ENCODE measurements around the gene DPP6. TPM values are rescaled to one million over a fixed set of nuclear protein-coding genes. Genes with fewer than 3 reads are reported as not detected.

Gene DPP6
- total RNA-seq, 1 donor from 2014 or later = not detected

DNA sequence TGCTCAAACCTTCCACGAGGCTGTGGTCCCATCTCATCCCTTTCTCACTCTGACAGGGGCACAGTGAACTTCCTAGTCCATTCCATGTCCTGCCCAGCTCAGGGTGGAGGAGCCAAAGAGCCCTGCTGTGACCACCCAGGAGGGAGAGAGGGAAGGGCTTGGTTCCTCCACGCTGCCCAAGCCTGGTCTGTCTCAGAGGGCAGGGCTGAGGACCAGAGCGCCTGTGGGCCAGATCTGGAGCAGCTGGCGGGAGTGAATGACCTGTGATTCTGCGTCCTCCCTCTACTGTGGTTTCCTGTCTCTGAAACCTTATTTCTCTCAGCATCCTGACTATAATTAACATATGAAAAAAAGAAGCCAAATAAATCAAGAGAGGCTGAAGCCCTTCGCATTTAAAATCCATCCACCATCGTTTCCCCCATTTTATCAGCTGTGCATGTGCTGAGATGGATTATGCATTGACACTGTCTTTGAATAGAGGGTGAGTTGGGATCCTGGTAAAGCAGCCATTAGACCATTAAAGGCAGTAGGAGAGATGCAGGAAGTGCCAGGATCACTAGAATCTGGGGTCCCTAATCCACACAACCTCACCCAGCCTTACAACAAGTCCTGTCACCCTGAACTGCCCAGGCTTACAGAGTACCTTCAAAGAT is 165.6 kb downstream of the DPP6 start:
- no peak for DNase-seq (ENCODE audit: extremely low read depth, low read depth, low spot score)

GRCh38 chr7:154231732-154232131 is 179.5 kb downstream of the DPP6 start:
- DNase-seq (ENCODE audit: extremely low read depth, low read depth, low spot score) = no peak

- DNase-seq (ENCODE audit: extremely low read depth, low read depth, low spot score) = no peak
These were observed 180.5 kb downstream of the DPP6 start for GRCh38 chr7:154232700-154233099.

DNA sequence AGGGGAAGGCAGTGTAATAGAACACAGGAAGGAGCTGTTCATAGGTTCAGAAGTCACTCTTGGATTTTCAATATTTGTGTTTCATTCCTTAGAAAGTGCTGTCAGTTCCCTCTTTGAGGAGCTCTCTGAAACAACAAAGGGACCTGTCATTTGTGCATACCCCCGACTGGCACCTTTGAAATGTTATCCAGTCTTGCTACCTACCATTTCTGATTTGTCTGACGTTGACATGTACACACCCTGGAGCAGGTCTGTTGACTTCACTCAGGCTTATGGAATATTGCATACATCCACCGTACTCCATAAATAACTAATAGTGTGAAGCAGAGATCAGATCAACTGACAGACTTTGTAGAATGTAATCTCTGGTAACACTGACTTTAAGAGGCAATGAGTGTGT is 189.8 kb downstream of the DPP6 start:
- DNase-seq (ENCODE audit: extremely low read depth, low read depth, low spot score) = no peak

DNA sequence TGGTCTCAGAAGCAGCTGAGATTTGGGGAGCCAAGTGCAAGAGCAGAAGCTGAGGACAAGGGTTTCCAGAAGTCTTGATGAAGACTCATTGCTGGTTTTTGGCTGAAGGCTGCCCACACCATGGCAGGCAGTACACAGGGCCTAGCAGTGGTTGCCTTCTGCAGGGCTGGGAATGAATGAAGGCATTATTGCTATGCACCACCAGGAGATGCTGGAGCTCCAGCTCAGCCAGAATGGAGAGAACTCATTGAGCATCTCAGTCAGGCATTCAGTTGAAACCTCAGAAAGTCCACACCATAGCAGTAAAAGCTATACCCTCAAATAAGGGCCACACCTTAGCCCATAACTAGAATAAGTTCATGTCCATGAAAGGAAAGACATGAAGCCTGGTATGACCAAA is 190.5 kb downstream of the DPP6 start:
- DNase-seq (ENCODE audit: extremely low read depth, low read depth, low spot score) = no peak

- no peak for DNase-seq (ENCODE audit: extremely low read depth, low read depth, low spot score)
These were observed 199.8 kb downstream of the DPP6 start for GRCh38 chr7:154252046-154252445.

GRCh38 chr7:154253810-154254209 is 201.6 kb downstream of the DPP6 start:
- no peak for DNase-seq (ENCODE audit: extremely low read depth, low read depth, low spot score)

GRCh38 chr7:154255324-154255723 is 203.1 kb downstream of the DPP6 start:
- DNase-seq (ENCODE audit: extremely low read depth, low read depth, low spot score) = no peak

DNA sequence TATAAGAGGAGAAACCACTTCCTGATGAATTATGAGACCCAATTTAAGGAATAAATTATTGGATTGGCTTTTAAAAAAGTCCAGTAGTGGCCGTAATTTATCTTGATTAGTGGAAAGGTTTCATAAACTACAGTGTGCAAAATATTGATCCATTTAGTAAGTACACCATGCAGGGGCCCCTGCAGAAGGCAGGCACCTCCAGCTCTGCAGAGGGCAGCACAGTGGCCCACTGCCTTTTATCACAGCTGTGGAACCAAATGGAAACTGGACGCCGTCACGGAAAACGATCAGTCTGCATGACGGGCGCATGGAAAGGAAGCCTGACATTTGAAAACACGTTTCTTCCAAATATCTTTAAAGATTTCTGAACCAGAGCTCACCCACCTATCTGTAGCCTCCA is 204.0 kb downstream of the DPP6 start:
- no peak for DNase-seq (ENCODE audit: extremely low read depth, low read depth, low spot score)

GRCh38 chr7:154259396-154259795 is 207.2 kb downstream of the DPP6 start:
- no peak for DNase-seq (ENCODE audit: extremely low read depth, low read depth, low spot score)

- DNase-seq (ENCODE audit: extremely low read depth, low read depth, low spot score) = no peak
These were observed 235.2 kb downstream of the DPP6 start for GRCh38 chr7:154287356-154287755.

DNA sequence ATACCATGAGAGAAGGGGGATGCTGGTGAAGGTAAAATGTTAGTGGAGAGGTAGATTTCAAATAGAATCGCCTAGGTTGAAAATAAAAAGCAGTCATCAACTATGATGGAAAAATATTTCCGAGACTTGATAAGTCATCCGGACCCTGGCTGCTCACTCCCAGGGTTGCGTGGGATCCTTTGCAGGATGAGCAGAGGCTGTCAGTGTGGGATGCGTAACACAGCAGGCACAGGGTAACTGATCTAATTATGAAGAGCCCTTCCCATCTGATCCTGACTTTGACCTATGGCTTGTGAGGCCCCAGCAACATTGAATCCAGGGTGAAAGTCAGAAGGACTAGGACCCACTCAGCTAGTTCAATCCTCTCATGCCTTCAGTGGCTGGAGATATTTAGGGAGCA is 236.9 kb downstream of the DPP6 start:
- no peak for DNase-seq (ENCODE audit: extremely low read depth, low read depth, low spot score)

DNA sequence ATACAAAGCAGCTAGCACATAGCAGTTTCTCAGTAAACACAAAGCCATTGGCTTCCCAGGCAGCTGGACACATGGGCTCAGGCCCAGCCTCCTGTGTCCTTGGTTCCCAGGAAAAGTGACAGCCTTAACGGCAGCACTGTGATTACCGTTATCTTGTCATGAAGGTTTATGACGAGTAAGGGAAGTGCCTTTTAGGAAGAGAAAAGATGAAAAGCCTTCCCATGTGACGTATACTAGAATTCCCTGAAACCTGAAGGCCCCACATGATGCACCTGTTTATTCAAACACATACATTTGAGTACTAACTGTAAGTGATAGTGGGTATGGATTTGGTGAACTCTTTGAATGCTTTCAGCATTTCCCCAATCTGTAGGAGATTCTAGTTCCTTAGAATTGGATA is 244.2 kb downstream of the DPP6 start:
- DNase-seq (ENCODE audit: extremely low read depth, low read depth, low spot score) = no peak

GRCh38 chr7:154299736-154300135 is 247.5 kb downstream of the DPP6 start:
- no peak for DNase-seq (ENCODE audit: extremely low read depth, low read depth, low spot score)

GRCh38 chr7:154302380-154302779 is 250.2 kb downstream of the DPP6 start:
- no peak for DNase-seq (ENCODE audit: extremely low read depth, low read depth, low spot score)

DNA sequence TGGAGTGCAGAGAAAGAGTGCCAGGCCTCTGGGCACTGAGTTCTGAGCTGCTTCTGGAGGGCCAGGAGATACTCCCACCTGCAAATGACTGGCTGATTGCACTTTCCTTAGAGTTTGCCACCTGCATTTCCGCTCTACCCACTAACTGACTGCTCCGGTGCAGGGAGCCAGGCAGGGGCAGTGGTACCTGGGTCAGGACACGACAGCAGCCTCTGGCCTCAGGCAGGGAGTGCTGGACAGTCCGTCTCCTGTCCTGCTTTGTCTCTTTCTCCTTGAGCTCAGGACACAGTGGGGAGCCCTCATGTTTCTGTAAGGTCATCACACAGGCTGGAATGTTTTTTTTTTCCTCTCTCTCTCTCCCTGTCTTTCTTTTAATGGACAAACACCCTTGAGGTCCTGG is 252.0 kb downstream of the DPP6 start:
- DNase-seq (ENCODE audit: extremely low read depth, low read depth, low spot score) = no peak

GRCh38 chr7:154304740-154305700 is 252.8 kb downstream of the DPP6 start:
- DNase-seq (ENCODE audit: extremely low read depth, low read depth, low spot score) = no peak

GRCh38 chr7:154306036-154306435 is 253.8 kb downstream of the DPP6 start:
- DNase-seq (ENCODE audit: extremely low read depth, low read depth, low spot score) = no peak

GRCh38 chr7:154308928-154309327 is 256.7 kb downstream of the DPP6 start:
- DNase-seq (ENCODE audit: extremely low read depth, low read depth, low spot score) = no peak

- DNase-seq (ENCODE audit: extremely low read depth, low read depth, low spot score) = no peak
These were observed 257.9 kb downstream of the DPP6 start for GRCh38 chr7:154310114-154310513.

GRCh38 chr7:154324196-154324595 is 272.0 kb downstream of the DPP6 start:
- DNase-seq (ENCODE audit: extremely low read depth, low read depth, low spot score) = no peak

- no peak for DNase-seq (ENCODE audit: extremely low read depth, low read depth, low spot score)
These were observed 274.2 kb downstream of the DPP6 start for GRCh38 chr7:154326421-154326820.
